A549 (cell line): ENCODE data around the gene ETFRF1. TPM values are rescaled to one million over a fixed set of nuclear protein-coding genes. Genes with fewer than 3 reads are reported as not detected.

Experiments
- ATAC-seq, 2 experiments: fragments of 200-7000 bp in 1 of 2; fragments of >200 bp in 1 of 2; cut with Nextera tagmentation in 1 of 2; cut with Tn5 transposase in 1 of 2; 3 replicates each; pipeline versions ENCODE4 v1.8.0 to v1.9.1; 2018 to 2020; ENCODE audit warnings: mild to moderate bottlenecking in 1 of 2, moderate library complexity in 1 of 2
- CTCF ChIA-PET: fragments of 300-600 bp; sonication (Branson Sonifier 250); formaldehyde crosslinking; extraction: SDS; loops from one replicate; lab custom pipeline; 2021; ENCODE audit warnings: antibody characterized with exemption, inconsistent platforms; lab: Yijun Ruan, JAX
- POLR2A ChIA-PET: fragments of 350-600 bp; formaldehyde crosslinking; extraction: SDS; loops from one replicate; lab custom pipeline; 2021; ENCODE audit warnings: antibody characterized with exemption, inconsistent platforms; lab: Yijun Ruan, JAX
- DNase-seq, 2 experiments: peaks; one replicate each; pipeline versions ENCODE4 v3.0.0 to v3.0.0-alpha.2; 2011 to 2016; ENCODE audit warnings: low read depth in 1 of 2, low spot score in 1 of 2
- FAIRE-seq: peaks from 2 replicates; lab custom pipeline; 2011; peaks lifted over from hg19 to GRCh38; lab: Jason Lieb, UNC
- H3K27ac ChIP-seq, 2 experiments: fragments of >200 bp; sonication (Bioruptor Twin); formaldehyde crosslinking; 3 replicates each; pipeline ENCODE4 v1.5.1; 2016 to 2017
- H3K4me1 ChIP-seq: fragments of >200 bp; sonication (Bioruptor Twin); formaldehyde crosslinking; 3 replicates; pipeline ENCODE4 v1.6.1; 2016
- H3K4me2 ChIP-seq: fragments of >200 bp; sonication (Bioruptor Twin); formaldehyde crosslinking; 3 replicates; pipeline ENCODE4 v1.6.1; 2016
- H3K4me3 ChIP-seq: fragments of >200 bp; sonication (Bioruptor Twin); formaldehyde crosslinking; 3 replicates; pipeline ENCODE4 v1.5.1; 2016
- H3K9me3 ChIP-seq: fragments of >200 bp; sonication (Bioruptor Twin); formaldehyde crosslinking; 3 replicates; pipeline ENCODE4 v1.6.1; 2016
- BHLHE40 ChIP-seq: IDR thresholded peaks from 2 replicates; pipeline ENCODE4 v1.6.1; 2012; ENCODE audit warnings: low read depth, low read length, inconsistent platforms
- CHD4 ChIP-seq: fragments of 200-600 bp; sonication (generic); IDR thresholded peaks from 2 replicates; pipeline ENCODE4 v1.6.1; 2016; ENCODE audit warnings: antibody characterized with exemption, mild to moderate bottlenecking, borderline replicate concordance
- EP300 ChIP-seq, 2 experiments: fragments of >200 bp; sonication (Bioruptor Twin); formaldehyde crosslinking; IDR thresholded peaks; 2 replicates in 1 of 2; 3 replicates in 1 of 2; pipeline ENCODE4 v1.6.1; 2016 to 2017
- FOXS1 ChIP-seq: fragments of 250-450 bp; sonication (Bioruptor Pico); IDR thresholded peaks from 2 replicates; pipeline ENCODE4 v1.5.0; 2020; ENCODE audit warnings: mild to moderate bottlenecking, moderate library complexity
- GATA3 ChIP-seq: IDR thresholded peaks from 2 replicates; pipeline ENCODE4 v1.6.1; 2012; ENCODE audit warnings: borderline replicate concordance
- HDAC2 ChIP-seq: fragments of 200-600 bp; sonication (generic); IDR thresholded peaks from 2 replicates; pipeline ENCODE4 v1.6.1; 2016
- JUN ChIP-seq, 2 experiments: fragments of >200 bp; sonication (Bioruptor Twin); formaldehyde crosslinking; IDR thresholded peaks; 2 replicates in 1 of 2; 3 replicates in 1 of 2; pipeline ENCODE4 v1.6.1; 2016 to 2017
- JUNB ChIP-seq: fragments of >200 bp; sonication (Bioruptor Twin); formaldehyde crosslinking; IDR thresholded peaks from 2 replicates; pipeline ENCODE4 v1.6.1; 2016
- PHF8 ChIP-seq: fragments of 200-600 bp; sonication (generic); IDR thresholded peaks from 2 replicates; pipeline ENCODE4 v1.6.1; 2016; ENCODE audit warnings: low read depth, mild to moderate bottlenecking, antibody characterized with exemption, moderate library complexity, borderline replicate concordance
- POLR2A ChIP-seq: IDR thresholded peaks from 2 replicates; pipeline ENCODE4 v1.6.1; 2012; ENCODE audit warnings: mild to moderate bottlenecking, low read length
- RAD21 ChIP-seq, 2 experiments: fragments of >200 bp in 1 of 2; sonication (Bioruptor Twin) in 1 of 2; formaldehyde crosslinking in 1 of 2; IDR thresholded peaks in 1 of 2; conservative IDR thresholded peaks in 1 of 2; 2 replicates in 1 of 2; 3 replicates in 1 of 2; pipeline ENCODE4 v1.6.1; 2012 to 2018; ENCODE audit warnings: inconsistent platforms in 1 of 2
- SREBF2 ChIP-seq: fragments of 450-650 bp; IDR thresholded peaks from 2 replicates; pipeline ENCODE4 v1.6.1; 2014; ENCODE audit warnings: mild to moderate bottlenecking, moderate library complexity
- ZC3H11A ChIP-seq: fragments of 450-650 bp; IDR thresholded peaks from 2 replicates; pipeline ENCODE4 v1.6.1; 2014; ENCODE audit warnings: antibody characterized with exemption, mild to moderate bottlenecking
- ZSCAN20 ChIP-seq: fragments of 250-450 bp; sonication (Bioruptor Pico); IDR thresholded peaks from 2 replicates; pipeline ENCODE4 v1.8.0; 2022; ENCODE audit warnings: mild to moderate bottlenecking, moderate library complexity
- WGBS: methylation state at CpG from one replicate; pipeline ENCODE4 v1.1.6; 2017; ENCODE audit errors: missing lambda C conversion rate; 5-methylcytosine and 5-hydroxymethylcytosine counted together
- polyA plus RNA-seq, 4 experiments: library from polyadenylated mRNA; depleted of rRNA in 3 of 4; stranded (reverse); fragments of >200 nt; fragmentation: RNase III in 1 of 4; extraction: RNeasy Plus Mini Kit Qiagen cat#74134 plus additional on column Dnase treatment in 1 of 4; gene quantifications; 2 replicates in 3 of 4; 3 replicates in 1 of 4; pipeline ENCODE4 v1.2.3, GENCODE V29; 2011 to 2017
- TF ChIP-seq, protein P1 (sequence below): fragments of >200 bp; sonication (Bioruptor Twin); formaldehyde crosslinking; IDR thresholded peaks from 2 replicates; pipeline ENCODE4 v1.6.1; 2016
- TF ChIP-seq, protein P2 (sequence below): fragments of 450-650 bp; IDR thresholded peaks from 2 replicates; pipeline ENCODE4 v1.6.1; 2014; ENCODE audit warnings: antibody characterized with exemption
- TF ChIP-seq, protein P3 (sequence below): IDR thresholded peaks from 2 replicates; pipeline ENCODE4 v1.6.1; 2012
- TF ChIP-seq, protein P4 (sequence below): IDR thresholded peaks from 2 replicates; pipeline ENCODE4 v1.6.1; 2012; ENCODE audit warnings: low read depth, borderline replicate concordance
- TF ChIP-seq, protein P5 (sequence below): fragments of 150-350 bp; IDR thresholded peaks from 2 replicates; pipeline ENCODE4 v1.6.1; 2014; ENCODE audit warnings: low read depth, mild to moderate bottlenecking, low read length
- TF ChIP-seq, protein P6 (sequence below): fragments of >200 bp; sonication (Bioruptor Twin); formaldehyde crosslinking; IDR thresholded peaks from 3 replicates; pipeline ENCODE4 v1.6.1; 2016

ETFRF1 gene
- polyA plus RNA-seq, 2 of the 4 experiments (the other 2 are of a cell fraction), result 11.5 to 23.6 TPM

DNA sequence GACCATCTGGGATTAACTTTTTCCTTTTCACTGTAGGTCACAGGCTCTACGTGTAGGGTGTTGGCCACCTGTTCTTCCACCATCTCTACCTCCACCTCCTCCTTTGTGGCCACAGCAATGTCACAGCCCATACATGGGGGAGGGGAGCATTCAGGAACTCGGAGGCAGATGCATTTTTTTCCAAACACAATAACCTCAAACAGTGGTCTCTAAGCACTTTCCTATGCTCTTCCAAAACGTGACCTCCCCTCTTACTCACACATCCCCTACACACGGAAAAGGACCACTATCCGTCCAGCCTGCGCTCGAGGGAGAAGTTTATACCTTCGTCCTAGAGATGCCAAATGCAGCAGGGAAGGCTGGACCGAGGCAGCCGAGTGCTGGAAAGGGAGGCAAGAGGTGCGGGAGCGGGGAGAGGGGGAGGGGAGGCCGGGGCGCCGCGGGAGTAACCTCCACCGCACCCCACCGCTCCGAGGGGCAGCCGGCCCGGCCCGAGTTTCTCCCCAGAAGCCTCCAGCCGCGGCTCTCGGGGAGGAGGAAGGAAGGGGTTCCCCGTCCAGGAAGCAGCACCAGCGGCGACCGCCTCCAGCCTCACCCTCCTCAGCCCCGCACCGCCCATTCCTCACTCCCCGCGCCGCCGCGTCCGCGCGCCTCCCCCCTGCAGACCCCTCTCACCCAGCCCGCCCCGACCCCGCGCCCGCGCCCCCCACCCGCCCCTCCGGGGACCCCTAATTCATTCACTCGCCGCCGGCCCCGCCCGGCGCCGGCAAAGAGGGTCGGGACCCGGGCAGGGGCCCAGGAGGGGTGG lies 55.1 kb downstream of the ETFRF1 start:
- DNase-seq, result peak; percentile 23 to 32
- no peak for TF ChIP-seq BHLHE40
- TF ChIP-seq, protein P1, sequence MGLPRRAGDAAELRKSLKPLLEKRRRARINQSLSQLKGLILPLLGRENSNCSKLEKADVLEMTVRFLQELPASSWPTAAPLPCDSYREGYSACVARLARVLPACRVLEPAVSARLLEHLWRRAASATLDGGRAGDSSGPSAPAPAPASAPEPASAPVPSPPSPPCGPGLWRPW, result no peak
- TF ChIP-seq JUN (IDR thresholded peaks at IDR 0.05), result no peak
- TF ChIP-seq, protein P2, sequence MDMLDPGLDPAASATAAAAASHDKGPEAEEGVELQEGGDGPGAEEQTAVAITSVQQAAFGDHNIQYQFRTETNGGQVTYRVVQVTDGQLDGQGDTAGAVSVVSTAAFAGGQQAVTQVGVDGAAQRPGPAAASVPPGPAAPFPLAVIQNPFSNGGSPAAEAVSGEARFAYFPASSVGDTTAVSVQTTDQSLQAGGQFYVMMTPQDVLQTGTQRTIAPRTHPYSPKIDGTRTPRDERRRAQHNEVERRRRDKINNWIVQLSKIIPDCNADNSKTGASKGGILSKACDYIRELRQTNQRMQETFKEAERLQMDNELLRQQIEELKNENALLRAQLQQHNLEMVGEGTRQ, result no peak
- TF ChIP-seq FOXS1 (CRISPR knock-in tag), result no peak
- 0 out of 2 replicates have a peak, but pooled peaks have one; percentile 16 for TF ChIP-seq PHF8
- TF ChIP-seq, protein P3, sequence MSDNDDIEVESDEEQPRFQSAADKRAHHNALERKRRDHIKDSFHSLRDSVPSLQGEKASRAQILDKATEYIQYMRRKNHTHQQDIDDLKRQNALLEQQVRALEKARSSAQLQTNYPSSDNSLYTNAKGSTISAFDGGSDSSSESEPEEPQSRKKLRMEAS, result no peak; the same call in 1 of the 2 replicates
- TF ChIP-seq, all 56 proteins: peak for 1
- peak overlapping the region; percentile 91 for H3K4me3 ChIP-seq
- FAIRE-seq, result no peak
- CTCF ChIA-PET, result interaction anchor here (0.6 to 1.0 kb wide), 3 partner anchors 9 to 27 kb away, joined by 3 to 4 read pairs (median 3); no protein-coding TSS in a partner anchor
- peak overlapping the region; percentile 93 to 99 for H3K27ac ChIP-seq
- under 1% methylated on average over 29 of the region's 56 CpGs for WGBS
- no peaks in the 10 kb centered on the region for H3K9me3 ChIP-seq
- peaks cover 11% of the 10 kb centered on the region for H3K4me1 ChIP-seq
- peak; percentile 35 to 55 for ATAC-seq
- peak overlapping the region; percentile 90 for H3K4me2 ChIP-seq
- POLR2A ChIA-PET, result interaction anchor here (1.0 to 1.5 kb wide), 6 partner anchors 8 to 132 kb away, joined by 3 to 12 read pairs (median 6); no protein-coding TSS in a partner anchor

DNA sequence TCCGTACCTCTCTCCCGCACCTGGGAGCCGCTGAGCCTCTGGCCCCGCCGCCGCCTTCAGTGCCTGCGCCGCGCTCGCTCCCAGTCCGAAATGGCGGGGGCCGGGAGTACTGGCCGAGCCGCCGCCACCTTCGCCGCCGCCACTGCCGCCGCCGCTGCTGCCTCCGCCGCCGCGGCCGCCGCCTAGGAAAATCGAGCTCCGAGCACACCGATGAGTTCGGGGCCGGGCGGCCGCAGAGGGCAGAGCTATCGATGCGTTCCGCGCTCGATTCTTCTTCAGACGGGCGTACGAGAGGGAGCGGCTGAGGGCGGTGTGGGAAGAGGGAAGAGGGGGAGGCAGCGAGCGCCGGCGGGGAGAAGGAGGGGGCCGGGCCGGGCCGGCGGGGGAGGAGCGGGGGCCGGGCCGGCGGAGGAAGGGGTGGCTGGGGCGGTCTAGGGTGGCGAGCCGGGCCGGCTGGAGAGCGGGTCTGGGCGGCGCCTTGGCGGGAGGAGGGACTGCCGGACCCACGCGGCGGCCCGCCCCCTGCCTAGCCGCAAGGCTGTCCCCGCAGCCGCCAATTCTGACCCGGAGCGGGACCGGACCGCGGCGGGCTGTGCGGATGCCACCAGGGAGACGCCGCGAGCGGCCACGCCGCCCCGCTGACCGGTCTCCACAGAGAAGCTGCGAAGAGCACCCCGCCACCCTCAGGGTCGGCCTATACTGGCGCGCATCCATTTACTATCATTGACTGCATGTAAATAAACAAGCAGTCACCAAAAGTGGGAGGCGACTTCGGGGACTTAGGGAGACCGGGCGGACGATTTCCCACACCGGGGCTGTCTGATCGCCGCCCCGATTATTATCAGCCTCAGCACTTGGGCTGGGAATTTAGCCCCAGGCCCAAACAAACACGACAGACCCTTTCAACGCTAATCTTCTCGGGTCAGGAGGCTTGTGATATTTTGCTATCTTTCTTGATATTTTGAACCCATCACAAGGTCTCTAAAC lies 56.0 kb downstream of the ETFRF1 start, which contains the start of gene KRAS:
TSS of gene KRAS (minus strand) at position 186 of the 987 bp plus-strand sequence.
- CTCF ChIA-PET, result interaction anchor here (1.0 to 1.5 kb wide), 5 partner anchors 10 to 136 kb away, joined by 3 to 4 read pairs (median 3); no protein-coding TSS in a partner anchor
- POLR2A ChIA-PET, result interaction anchor here (1.0 to 1.5 kb wide), 7 partner anchors 9 to 132 kb away, joined by 3 to 12 read pairs (median 5); no protein-coding TSS in a partner anchor
- DNase-seq, result peak; percentile 79 to 97
- under 1% methylated on average over 43 of the region's 105 CpGs for WGBS
- Histone ChIP-seq H3K4me1 (peaks cover 11% of the 10 kb centered on the region), H3K4me3 (peak within 1 kb of the TSS; percentile 91), H3K4me2 (peak within 1 kb of the TSS; percentile 90), H3K9me3 (no peaks in the 10 kb centered on the region), H3K27ac (peak within 1 kb of the TSS; percentile 93 to 99)
- ATAC-seq, result peak; percentile 93 to 97
- no peak for TF ChIP-seq SREBF2
- TF ChIP-seq HDAC2, result no peak
- peak; percentile 50 for TF ChIP-seq POLR2A
- peak; percentile 72; the same call in 1 of the 2 replicates for TF ChIP-seq PHF8
- TF ChIP-seq RAD21 (conservative IDR thresholded peaks at IDR 0.05 in 1 of 2, IDR thresholded peaks at IDR 0.05 in 1 of 2), result 0 out of 5 replicates have a peak, but pooled peaks of 1 of the 2 experiments have one; percentile 10
- TF ChIP-seq, protein P4, sequence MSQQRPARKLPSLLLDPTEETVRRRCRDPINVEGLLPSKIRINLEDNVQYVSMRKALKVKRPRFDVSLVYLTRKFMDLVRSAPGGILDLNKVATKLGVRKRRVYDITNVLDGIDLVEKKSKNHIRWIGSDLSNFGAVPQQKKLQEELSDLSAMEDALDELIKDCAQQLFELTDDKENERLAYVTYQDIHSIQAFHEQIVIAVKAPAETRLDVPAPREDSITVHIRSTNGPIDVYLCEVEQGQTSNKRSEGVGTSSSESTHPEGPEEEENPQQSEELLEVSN, result peak; percentile 53; the same call in 1 of the 2 replicates
- peak; percentile 18 to 63; a peak in 4 of 5 replicates for TF ChIP-seq JUN (IDR thresholded peaks at IDR 0.05)
- TF ChIP-seq ZC3H11A, result no peak
- TF ChIP-seq, protein P5, sequence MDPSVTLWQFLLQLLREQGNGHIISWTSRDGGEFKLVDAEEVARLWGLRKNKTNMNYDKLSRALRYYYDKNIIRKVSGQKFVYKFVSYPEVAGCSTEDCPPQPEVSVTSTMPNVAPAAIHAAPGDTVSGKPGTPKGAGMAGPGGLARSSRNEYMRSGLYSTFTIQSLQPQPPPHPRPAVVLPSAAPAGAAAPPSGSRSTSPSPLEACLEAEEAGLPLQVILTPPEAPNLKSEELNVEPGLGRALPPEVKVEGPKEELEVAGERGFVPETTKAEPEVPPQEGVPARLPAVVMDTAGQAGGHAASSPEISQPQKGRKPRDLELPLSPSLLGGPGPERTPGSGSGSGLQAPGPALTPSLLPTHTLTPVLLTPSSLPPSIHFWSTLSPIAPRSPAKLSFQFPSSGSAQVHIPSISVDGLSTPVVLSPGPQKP, result no peak
- no peak for TF ChIP-seq JUNB
- TF ChIP-seq, protein P6, sequence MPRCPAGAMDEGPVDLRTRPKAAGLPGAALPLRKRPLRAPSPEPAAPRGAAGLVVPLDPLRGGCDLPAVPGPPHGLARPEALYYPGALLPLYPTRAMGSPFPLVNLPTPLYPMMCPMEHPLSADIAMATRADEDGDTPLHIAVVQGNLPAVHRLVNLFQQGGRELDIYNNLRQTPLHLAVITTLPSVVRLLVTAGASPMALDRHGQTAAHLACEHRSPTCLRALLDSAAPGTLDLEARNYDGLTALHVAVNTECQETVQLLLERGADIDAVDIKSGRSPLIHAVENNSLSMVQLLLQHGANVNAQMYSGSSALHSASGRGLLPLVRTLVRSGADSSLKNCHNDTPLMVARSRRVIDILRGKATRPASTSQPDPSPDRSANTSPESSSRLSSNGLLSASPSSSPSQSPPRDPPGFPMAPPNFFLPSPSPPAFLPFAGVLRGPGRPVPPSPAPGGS, result 0 out of 3 replicates have a peak, but pooled peaks have one; percentile 26
- TF ChIP-seq, protein P3, result peak; percentile 37; the same call in 1 of the 2 replicates
- TF ChIP-seq CHD4, result no peak
- no peak for TF ChIP-seq ZSCAN20 (CRISPR knock-in tag)
- TF ChIP-seq EP300 (IDR thresholded peaks at IDR 0.05), result peak in 1 of 2 experiments; percentile 13; a peak in 1 of 5 replicates
- 0 out of 2 replicates have a peak, but pooled peaks have one; percentile 23 for TF ChIP-seq GATA3
- FAIRE-seq, result no peak
